Urinary bladder (tissue), 4 donors: Measurements from ENCODE around the gene PLCXD3. TPM values are rescaled to one million over a fixed set of nuclear protein-coding genes. Genes with fewer than 3 reads are reported as not detected.

Experiments used
- DNase-seq: peaks from one replicate; pipeline ENCODE4 v3.0.0-alpha.2; 2015; ENCODE audit errors: extremely low spot score
- H3K27ac ChIP-seq: one replicate; pipeline ENCODE4 v1.5.1; 2013; ENCODE audit warnings: low read depth, mild to moderate bottlenecking, moderate library complexity
- H3K36me3 ChIP-seq: one replicate; pipeline ENCODE4 v1.6.1; 2013; ENCODE audit warnings: mild to moderate bottlenecking, moderate library complexity; ENCODE audit not compliant: insufficient read depth
- H3K4me1 ChIP-seq: one replicate; pipeline ENCODE4 v1.6.1; 2013; ENCODE audit warnings: mild to moderate bottlenecking, moderate library complexity; ENCODE audit not compliant: insufficient read depth
- H3K4me3 ChIP-seq: one replicate; pipeline ENCODE4 v1.5.1; 2013; ENCODE audit warnings: low read depth, low read length
- WGBS: extraction: QIAGEN DNeasy Blood & Tissue Kit; methylation state at CpG from one replicate; pipeline ENCODE4 v1.1.7; 2013; 5-methylcytosine and 5-hydroxymethylcytosine counted together
- polyA plus RNA-seq: library from polyadenylated mRNA; stranded (reverse); fragments of 200-250 nt; gene quantifications from one replicate; pipeline ENCODE4 v1.2.3, GENCODE V29; 2013
- total RNA-seq: library from RNA; depleted of rRNA; stranded (reverse); fragments of >200 nt; gene quantifications from one replicate; pipeline ENCODE4 v1.2.3, GENCODE V29; 2014
- donor health status: healthy with polysubstance abuse.
- donor health status: healthy.

The PLCXD3 gene
- total and polyA plus RNA-seq, 2 donors = 0.42 to 2.5 TPM

DNA sequence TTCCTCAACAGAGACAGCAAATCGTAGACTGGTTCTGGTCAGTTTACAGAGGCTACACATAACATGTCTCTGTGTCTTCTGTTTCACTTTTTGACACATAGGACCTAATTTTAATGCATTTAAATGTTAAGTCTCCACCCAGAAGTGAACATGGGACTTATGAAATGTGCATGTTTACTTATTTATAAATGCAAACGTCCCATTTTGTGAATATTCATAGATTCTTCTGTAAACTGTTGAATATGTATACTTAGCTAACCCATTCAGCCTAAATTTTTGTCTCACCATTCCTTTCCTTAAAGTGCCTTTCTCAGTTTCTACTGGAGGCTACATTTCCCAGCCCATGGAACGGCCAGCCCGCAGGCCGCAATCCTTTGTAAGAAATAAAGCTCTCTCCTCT, 137.2 kb downstream of the PLCXD3 start:
- DNase-seq = no peak
- Histone ChIP-seq H3K27ac (no peak overlapping the region), H3K4me1 (no peaks in the 10 kb centered on the region), H3K4me3 (no peak overlapping the region), H3K36me3 (no peaks in the 10 kb centered on the region)
- 79% methylated on average over 5 of the region's 5 CpGs for WGBS

DNA sequence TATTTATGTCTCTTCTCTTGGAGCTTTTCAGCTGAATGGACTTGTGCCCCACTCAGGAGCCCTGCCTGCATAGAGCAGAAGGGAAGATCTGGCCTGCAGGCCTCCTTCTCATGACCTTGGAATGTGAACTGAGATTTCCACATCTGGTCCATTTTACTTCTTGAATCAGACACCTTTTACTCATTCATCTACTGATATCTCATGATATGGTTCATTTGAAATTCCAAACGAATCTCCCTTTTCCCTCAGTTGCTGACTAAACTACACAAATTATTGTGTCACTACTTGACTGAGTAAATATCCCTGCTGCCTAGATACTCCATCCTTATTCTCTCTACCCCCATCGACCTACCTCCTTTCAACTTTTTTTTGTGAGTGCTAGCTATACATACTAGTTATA, 138.7 kb downstream of the PLCXD3 start:
- DNase-seq = no peak
- WGBS = 63% methylated on average over 2 of the region's 2 CpGs
- no peaks in the 10 kb centered on the region for H3K36me3 ChIP-seq
- H3K4me1 ChIP-seq = no peaks in the 10 kb centered on the region
- no peak overlapping the region for H3K27ac ChIP-seq
- H3K4me3 ChIP-seq = no peak overlapping the region

DNA sequence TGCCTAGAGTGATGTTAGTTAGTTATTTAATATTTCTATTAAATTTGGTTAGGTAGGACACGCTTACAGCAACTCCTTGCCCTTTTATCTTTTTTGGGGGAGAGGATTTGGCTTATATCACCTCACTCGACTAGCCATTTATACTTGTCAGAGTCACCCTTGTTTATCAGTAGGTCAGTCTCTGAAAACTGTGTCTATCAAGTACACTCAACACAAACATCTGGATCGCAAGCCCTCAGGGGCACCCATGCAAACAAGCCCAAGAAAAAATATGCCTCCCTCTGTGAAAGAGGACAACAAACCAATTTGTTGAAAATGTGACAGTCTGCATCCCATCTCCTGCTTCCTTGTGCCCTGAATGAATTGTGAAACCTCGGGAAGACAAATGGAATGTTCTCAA, 139.9 kb downstream of the PLCXD3 start:
- WGBS = 63% methylated on average over 4 of the region's 4 CpGs
- Histone ChIP-seq H3K4me1 (no peaks in the 10 kb centered on the region), H3K27ac (no peak overlapping the region), H3K36me3 (no peaks in the 10 kb centered on the region), H3K4me3 (no peak overlapping the region)
- DNase-seq = no peak

DNA sequence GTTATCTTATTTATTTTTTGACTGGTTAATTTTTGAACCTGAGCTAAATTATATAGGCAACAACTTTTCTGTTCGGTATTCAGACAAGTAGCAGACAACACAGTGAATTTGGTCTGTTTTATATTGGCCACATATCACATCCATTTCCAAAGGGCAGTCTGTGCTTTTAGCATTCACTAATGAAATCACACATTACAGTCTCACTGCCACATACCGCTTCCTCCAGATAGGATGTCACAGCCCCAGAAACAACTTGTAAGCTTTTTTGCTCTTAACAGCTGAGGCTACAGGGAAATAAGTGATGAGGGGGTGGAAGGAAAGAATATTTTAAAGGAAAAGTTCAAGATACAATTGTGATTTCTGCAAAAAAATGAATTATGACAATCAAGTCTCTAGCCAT, 140.6 kb downstream of the PLCXD3 start:
- WGBS = 87% methylated on average over 2 of the region's 2 CpGs
- H3K27ac ChIP-seq = no peak overlapping the region
- H3K4me3 ChIP-seq = no peak overlapping the region
- no peaks in the 10 kb centered on the region for H3K36me3 ChIP-seq
- no peak for DNase-seq
- H3K4me1 ChIP-seq = no peaks in the 10 kb centered on the region

DNA sequence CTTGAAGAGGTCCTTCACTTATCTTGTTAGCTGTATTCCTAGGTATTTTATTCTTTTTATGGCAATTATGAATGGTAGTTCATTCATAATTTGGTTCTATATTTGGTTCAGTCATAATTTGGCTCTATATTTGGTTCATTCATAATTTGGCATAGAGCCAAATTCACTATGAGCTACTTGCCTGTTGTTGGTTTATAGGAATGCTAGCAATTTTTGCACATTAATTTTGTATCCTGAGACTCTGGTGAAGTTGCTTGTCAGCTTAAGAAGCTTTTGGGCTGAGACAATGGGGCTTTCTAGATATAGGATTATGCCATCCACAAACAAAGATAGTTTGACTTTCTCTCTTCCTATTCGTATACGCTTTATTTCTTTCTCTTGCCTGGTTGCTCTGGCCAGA, 142.2 kb downstream of the PLCXD3 start:
- no peak overlapping the region for H3K4me3 ChIP-seq
- WGBS = 89% methylated on average over 2 of the region's 2 CpGs
- no peak overlapping the region for H3K27ac ChIP-seq
- H3K4me1 ChIP-seq = no peaks in the 10 kb centered on the region
- no peak for DNase-seq
- H3K36me3 ChIP-seq = no peaks in the 10 kb centered on the region

DNA sequence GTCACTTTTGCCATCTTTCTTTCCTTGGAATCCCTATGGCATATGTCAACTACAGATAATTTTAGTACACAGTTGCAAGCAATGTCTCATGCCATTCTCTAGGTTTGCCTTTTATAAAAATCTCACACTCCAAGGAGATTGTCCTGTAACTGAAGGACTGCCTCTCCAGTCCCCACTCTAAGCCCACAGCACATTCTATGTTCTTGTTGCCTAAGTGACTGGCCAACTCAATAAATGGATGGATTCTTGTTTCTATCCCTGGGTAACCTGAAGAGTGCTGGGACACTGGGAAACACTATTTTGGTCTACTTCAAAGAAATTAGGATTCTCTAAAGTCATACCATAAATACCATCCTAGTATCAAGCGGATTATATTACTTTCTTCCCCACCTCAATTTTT, 145.0 kb downstream of the PLCXD3 start:
- no peaks in the 10 kb centered on the region for H3K36me3 ChIP-seq
- no peak overlapping the region for H3K4me3 ChIP-seq
- no peak overlapping the region for H3K27ac ChIP-seq
- WGBS = 1% methylated on average over 1 of the region's 1 CpG
- no peak for DNase-seq
- H3K4me1 ChIP-seq = no peaks in the 10 kb centered on the region

DNA sequence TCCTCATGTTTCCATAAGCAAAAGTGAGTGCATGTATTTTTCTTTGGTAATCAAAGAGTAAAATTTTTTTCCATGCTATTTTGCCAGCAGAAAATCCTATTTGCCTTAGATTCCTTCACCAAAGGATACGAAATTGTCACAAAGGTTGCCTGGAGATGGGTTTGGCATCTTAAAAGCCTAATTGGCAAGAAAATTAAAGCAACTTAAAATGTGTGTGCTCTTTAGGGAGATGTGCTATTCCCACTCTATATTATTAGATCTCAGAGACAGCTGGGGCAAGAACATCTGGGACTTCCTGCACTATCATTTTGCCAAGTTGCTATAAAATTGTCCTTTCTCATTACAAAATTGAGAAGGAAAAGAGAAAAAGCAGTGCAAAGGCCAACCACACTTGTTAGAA, 146.1 kb downstream of the PLCXD3 start:
- Histone ChIP-seq H3K4me1 (no peaks in the 10 kb centered on the region), H3K4me3 (no peak overlapping the region), H3K27ac (no peak overlapping the region), H3K36me3 (no peaks in the 10 kb centered on the region)
- 22% methylated on average over 1 of the region's 1 CpG for WGBS
- DNase-seq = no peak

DNA sequence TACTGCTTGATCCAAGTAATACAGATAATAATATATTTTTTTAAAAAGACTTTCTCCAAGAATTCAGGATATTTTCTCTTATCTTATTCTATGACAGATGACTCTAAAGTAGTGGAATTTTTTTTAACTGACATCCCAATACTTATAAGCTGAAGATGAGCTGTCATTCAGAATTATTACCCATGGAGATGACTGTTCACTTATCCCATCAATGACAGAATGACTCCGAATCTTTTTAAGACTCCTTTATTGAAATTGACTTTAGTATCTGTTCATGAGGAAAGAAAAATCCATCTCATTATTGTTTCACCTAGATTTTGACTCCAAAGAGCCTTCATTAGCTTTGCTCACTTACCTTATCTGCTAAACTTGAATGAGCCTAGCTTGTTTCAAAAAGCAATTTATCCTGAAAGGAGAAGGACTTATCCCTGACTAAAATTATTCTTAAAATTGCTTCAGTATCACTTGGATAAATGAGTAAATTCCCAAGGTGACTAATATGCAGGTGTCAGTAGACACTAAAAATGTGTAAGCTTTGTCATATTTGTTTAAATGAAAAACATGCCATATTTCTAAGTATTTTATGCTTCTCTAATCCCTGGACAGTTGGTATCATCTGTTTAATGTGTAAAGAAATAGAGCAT, 146.9 kb downstream of the PLCXD3 start:
- no peak overlapping the region for H3K27ac ChIP-seq
- WGBS = 87% methylated on average over 1 of the region's 1 CpG
- DNase-seq = no peak
- H3K4me1 ChIP-seq = no peaks in the 10 kb centered on the region
- no peak overlapping the region for H3K4me3 ChIP-seq
- H3K36me3 ChIP-seq = no peaks in the 10 kb centered on the region

DNA sequence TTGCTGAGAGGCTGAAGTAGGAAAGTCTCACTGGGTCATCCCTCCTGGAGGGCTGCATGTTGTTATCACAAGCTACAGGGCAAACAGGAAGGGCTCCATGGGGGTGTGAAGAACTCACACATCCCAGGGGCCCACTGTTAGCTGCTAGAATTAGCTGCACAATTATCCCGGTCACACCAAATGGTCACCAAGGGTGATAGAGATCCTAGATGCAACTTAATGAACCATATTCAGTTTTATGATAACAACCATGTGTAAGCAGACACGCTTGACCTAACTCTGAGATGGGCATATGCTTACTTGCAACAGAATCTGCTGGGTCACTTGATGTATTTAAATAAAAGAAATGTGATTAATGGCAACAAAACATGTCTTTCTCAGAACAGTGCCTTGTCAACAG, 153.6 kb downstream of the PLCXD3 start:
- H3K36me3 ChIP-seq = no peaks in the 10 kb centered on the region
- no peak for DNase-seq
- no peaks in the 10 kb centered on the region for H3K4me1 ChIP-seq
- no peak overlapping the region for H3K4me3 ChIP-seq
- WGBS = 53% methylated on average over 2 of the region's 2 CpGs
- no peak overlapping the region for H3K27ac ChIP-seq

DNA sequence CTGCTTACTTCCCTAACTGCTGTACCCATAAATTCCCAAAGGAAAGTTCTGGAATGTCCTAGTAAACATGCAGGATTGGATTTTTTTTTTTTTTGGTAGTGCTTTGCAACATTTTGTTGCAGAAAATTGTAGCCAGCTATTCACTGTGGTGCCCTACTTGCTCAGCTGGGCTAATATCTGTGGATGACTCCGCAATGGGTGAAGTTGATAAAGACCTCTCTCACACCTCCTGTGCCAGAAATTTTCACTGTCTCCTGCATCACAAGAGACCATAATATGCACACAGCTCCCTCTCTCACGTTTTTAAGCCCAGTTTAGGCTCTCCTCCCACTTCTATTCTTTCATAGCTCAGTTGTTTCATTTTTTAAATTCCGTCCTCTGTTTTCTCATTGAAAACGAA, 160.6 kb downstream of the PLCXD3 start:
- H3K4me1 ChIP-seq = no peaks in the 10 kb centered on the region
- WGBS = 62% methylated on average over 4 of the region's 4 CpGs
- no peak for DNase-seq
- H3K4me3 ChIP-seq = no peak overlapping the region
- no peak overlapping the region for H3K27ac ChIP-seq
- H3K36me3 ChIP-seq = no peaks in the 10 kb centered on the region

DNA sequence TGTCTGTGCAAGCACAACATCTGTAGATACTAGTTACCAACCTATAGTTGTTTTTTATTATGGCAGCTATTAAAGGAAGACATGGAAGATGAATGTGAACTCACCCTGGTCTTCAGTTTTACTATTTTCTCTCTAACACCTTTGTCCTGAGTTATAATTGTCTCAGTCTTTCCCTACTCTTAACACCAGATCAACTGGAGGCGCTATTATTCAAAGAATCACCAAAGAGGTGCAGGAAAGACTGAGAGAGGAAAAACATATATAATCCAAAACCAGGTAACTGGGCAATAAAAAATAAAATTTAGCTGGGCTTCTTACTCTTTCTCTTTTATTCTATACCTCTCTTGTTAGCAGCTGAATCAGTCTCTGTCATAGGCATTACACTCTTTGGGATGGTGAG, 162.8 kb downstream of the PLCXD3 start:
- H3K4me1 ChIP-seq = no peaks in the 10 kb centered on the region
- H3K27ac ChIP-seq = no peak overlapping the region
- no peak overlapping the region for H3K4me3 ChIP-seq
- 93% methylated on average over 1 of the region's 1 CpG for WGBS
- DNase-seq = no peak
- H3K36me3 ChIP-seq = no peaks in the 10 kb centered on the region

DNA sequence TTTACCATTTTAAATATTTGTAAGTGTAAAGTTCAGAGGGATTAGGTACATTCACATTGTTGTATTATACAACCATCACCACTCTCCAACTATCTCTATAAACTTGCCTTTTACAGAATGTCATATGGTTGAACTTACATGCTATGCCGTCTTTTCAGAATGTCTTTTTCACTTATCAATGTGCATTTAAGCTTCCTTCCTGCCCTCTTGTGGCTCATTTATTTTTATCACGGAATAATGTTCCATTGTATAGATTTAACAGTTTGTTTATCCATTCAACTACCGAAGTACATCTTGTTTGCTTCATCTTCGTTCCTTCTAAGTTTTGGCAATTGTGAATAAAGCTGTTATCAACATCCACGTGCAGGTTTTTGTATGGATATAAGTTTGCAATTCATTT, 163.8 kb downstream of the PLCXD3 start:
- H3K36me3 ChIP-seq = no peaks in the 10 kb centered on the region
- H3K4me3 ChIP-seq = no peak overlapping the region
- no peak for DNase-seq
- H3K27ac ChIP-seq = no peak overlapping the region
- H3K4me1 ChIP-seq = no peaks in the 10 kb centered on the region
- 15% methylated on average over 5 of the region's 5 CpGs for WGBS

DNA sequence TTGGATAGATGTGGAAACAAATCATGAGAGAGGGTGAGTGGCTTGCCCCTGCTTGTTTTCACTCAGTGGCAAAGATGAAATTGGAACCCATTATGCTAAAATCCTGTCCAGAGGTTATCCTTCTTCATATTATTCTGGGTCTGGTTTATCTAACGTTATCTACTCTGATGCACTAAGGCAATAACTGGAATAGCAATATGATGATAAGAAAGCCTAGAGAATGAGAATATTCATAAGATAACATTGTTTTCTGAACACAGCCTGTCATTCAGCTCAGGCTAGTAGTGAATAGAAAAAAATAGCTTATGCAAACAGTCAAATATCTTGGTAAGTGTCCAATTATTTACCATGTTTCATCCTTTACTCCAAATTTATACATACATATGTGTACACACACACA, 165.1 kb downstream of the PLCXD3 start:
- no peak overlapping the region for H3K27ac ChIP-seq
- DNase-seq = no peak
- no peaks in the 10 kb centered on the region for H3K36me3 ChIP-seq
- H3K4me3 ChIP-seq = no peak overlapping the region
- H3K4me1 ChIP-seq = no peaks in the 10 kb centered on the region
- 20% methylated on average over 1 of the region's 1 CpG for WGBS

DNA sequence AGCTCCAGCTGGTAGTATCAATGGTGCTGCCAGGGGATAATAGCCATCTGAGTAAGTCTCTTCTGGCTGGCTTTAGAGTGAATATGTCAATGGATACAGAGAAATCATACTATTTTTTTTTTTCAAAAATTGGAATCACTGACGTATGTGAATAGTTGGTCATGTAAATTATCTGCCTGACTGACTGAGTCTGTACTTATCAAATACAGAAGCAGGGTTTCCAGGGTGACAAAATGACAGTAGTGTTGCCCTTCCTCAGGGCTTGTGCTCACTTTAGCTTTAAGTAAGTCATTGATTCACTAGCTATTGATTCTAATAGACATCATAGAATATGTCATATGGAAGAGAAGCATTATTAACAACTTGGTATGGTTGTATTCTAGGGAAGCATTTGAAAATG, 171.1 kb downstream of the PLCXD3 start:
- no peak overlapping the region for H3K4me3 ChIP-seq
- DNase-seq = no peak
- H3K4me1 ChIP-seq = no peaks in the 10 kb centered on the region
- H3K27ac ChIP-seq = no peak overlapping the region
- 84% methylated on average over 1 of the region's 1 CpG for WGBS
- H3K36me3 ChIP-seq = no peaks in the 10 kb centered on the region

DNA sequence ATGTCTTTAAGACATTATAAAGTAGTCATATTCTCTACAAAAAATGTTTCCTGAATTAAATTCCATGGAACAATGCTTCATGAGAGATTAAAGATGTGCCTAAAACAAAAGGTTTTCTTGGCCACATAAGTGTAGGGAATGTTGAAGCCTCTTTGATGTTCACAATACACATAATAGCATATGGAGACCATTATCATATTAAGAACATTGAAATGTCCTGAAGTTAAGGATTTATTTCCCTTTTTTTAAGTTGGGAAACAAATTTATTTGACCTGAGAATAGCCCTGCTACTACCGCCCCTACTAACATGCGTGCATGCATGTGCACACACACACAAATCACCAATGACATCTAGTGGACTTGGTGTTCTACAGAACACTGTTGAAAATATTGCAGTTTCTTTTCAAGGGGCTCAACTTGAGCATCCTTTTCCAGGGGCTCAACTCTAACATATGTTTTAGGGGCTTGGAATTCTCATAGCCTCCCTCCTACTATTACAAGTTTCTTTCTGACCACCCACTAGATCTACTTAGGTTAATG, 172.2 kb downstream of the PLCXD3 start:
- no peak overlapping the region for H3K27ac ChIP-seq
- no peaks in the 10 kb centered on the region for H3K4me1 ChIP-seq
- H3K4me3 ChIP-seq = no peak overlapping the region
- no peak for DNase-seq
- WGBS = 52% methylated on average over 2 of the region's 2 CpGs
- H3K36me3 ChIP-seq = no peaks in the 10 kb centered on the region
